Measurements from ENCODE around the gene TMLHE.
"Not testable (repeated sequence)": the region's sequence is repeated elsewhere in the genome, so short reads cannot be mapped to it uniquely, and the experiment has no call there.

The TMLHE gene

DNA sequence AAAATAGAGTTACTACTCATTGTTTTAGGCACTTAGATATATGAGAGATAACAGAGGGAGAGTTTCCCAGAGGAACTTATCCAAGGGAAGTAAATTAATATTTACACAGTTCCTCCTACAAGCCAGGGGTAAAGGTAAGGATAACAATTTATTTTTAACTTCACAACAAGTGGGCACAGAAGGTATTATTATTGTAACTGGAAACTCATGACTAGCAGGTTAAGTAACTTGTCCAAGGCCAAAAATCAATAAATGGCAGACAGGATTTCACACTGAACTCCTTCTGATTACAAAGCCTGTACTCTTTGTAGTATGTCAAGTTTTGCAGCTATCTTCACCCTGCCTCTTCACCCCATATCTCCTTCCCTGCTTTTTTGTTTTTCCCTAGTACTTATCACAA is 107.5 kb downstream of the TMLHE start:
- in situ Hi-C loops (cut with MboI; ENCODE audit: low sequenced_read_pairs), result no loop called here

DNA sequence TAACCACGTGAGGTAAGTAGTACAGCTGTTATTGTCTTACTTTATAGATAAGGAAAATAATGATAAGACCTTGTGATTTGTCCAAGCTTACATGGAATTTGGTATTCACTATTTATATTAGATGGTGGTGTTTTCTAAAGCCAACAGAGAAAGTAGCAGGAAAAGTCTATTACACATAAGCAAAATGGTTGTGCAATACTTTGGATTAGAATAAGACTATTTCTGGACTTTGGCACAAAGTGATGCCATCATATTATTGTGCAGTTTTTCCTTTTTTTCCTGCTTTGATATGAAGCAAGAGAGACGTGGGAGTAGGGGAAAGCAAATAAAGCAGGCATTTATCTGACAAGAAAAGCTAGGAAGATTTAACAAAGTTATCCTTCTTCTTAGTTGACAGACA is 117.6 kb downstream of the TMLHE start:
- in situ Hi-C loops (cut with MboI; ENCODE audit: low sequenced_read_pairs), result not testable (repeated sequence)

DNA sequence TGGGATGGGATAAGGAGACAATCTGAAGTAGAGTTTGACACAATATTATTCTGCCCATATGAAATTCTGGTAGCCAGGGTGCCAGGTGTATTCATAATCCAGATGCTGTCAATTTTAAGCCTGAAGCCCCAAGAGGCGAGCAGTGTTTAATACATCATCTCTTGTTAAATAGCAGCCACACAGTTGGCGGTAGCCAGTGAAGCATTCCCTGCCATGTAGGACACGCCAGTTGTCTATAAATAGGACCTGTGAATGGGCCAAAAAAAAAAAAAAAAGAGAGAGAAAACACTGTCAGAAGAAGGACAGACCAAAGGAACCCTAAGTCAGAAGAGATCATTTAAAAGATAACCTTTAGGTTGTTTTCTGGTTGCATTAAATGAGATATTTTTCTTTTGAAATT is 121.3 kb downstream of the TMLHE start:
- in situ Hi-C loops (cut with MboI; ENCODE audit: low sequenced_read_pairs), result not testable (repeated sequence)

DNA sequence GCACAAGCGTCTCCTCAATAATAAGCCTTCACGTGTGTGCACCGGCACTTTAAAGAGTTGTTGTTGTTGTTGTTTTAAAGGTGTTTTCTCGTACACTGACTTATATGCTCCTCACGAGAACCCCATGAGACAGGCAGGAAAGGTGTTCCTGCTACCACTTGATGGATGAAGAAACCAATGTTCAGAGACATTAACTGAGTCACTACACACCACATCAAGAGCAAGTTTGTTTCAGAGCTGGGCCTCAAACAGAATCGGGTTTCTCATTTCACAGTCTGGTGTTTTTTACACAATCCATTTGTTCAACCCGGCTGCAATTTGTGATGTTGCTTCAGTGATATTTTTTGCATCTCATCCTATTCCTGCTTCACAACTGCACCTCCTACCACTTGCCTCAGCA is 135.6 kb downstream of the TMLHE start:
- in situ Hi-C loops (cut with MboI; ENCODE audit: low sequenced_read_pairs), result not testable (repeated sequence)

DNA sequence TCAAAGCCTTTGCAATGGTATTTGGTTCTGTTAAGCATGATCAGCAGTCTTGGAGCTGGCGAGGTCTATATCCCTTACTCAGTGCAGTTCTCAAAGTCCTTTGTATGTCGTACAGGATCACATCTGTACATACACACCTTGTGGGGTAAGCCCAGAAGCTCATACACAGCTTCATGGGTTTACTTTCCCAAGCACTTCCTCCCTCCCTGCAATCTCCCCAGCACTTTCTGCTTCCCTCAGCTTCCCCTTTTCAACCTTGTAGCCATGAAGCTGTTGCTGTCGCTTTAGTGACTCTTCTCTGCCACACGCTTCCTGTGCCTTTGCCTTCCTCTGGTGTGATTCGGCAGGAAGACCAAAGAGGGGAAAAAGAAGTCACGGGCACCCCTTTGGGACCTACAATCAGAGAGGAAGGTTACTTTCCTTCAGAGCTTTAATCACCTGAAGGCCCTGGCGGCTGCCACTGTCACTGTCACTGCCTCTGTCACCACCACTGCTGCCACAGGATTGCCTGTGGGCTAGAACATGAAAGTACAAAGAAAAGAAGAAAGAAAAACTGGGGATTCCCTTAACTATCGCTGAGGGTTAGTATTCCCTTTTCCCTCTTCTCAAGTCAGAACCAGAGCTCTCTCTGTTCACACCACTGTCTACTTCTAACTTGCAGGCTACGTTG is 146.3 kb downstream of the TMLHE start:
- in situ Hi-C loops (cut with MboI; ENCODE audit: low sequenced_read_pairs), result not testable (repeated sequence)

DNA sequence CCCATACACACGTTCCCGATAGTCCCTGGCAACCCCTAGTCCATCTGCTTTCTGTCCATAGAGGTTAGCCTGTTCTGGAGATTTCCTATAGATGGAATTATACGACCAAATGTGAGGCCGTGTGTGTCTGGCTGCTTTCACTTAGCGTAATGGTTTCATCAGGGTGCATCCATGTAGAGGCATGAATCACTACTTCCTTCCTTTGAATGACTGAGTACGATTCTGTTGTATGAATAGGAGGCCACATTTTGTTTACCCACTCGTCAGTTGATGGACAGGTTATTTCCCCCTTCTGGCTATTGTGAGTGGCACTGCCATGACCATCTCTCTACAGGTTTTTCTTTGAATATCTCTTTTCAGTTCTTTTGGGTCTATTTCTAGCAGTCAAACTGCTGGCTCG is 152.3 kb downstream of the TMLHE start:
- in situ Hi-C loops (cut with MboI; ENCODE audit: low sequenced_read_pairs), result not testable (repeated sequence)

DNA sequence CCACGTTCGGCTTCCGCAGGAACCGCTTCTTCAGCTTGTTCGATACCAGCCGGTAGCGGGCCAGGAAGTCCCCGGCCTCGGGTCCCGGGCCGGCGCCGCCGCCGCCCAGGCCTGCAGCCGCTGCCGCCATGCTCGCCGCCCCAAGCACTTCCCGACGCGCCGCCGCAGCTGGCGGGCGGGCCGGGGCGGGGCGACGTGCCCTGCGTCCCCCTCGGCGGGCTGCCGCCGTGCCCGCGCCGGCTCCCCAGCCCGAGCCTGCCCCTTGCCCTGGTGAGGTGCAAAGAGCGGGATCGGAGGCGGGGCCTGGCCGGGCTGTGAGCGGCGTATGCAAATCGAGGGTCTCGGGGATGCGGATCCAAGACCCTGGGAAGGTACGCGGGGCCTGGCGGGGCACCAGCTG is 154.3 kb downstream of the TMLHE start, which contains the start of gene F8A3:
Gene F8A3 (minus strand): TSS at position 150 of the 400 bp plus-strand sequence. CDS start 20 bp downstream, at position 130.
- in situ Hi-C loops (cut with MboI; ENCODE audit: low sequenced_read_pairs), result not testable (repeated sequence)

GRCh38 chrX:155457761-155458447 is 154.8 kb downstream of the TMLHE start:
- in situ Hi-C loops (cut with MboI; ENCODE audit: low sequenced_read_pairs), result not testable (repeated sequence)

GRCh38 chrX:155441097-155441496 is 171.7 kb downstream of the TMLHE start:
- in situ Hi-C loops (cut with MboI; ENCODE audit: low sequenced_read_pairs), result no loop called here
